Activated CD8-positive, alpha-beta memory T cell treated with anti-CD3 and anti-CD28 coated beads for 4 hours (primary cell): ENCODE results near the gene NOTCH2.
"Not testable (repeated sequence)": the region's sequence is repeated elsewhere in the genome, so short reads cannot be mapped to it uniquely, and the experiment has no call there.

Experiments
- DNase-seq, 2 donors: peaks; one replicate each; pipeline ENCODE4 v3.0.0-alpha.2; 2020; ENCODE audit warnings: low read depth in 2 of 2

NOTCH2 gene

GRCh38 chr1:120068683-120069066 lies 787 bp downstream of the NOTCH2 start:
- DNase-seq = not testable (repeated sequence)

- not testable (repeated sequence) for DNase-seq
Measured at GRCh38 chr1:120048208-120048607, 21.3 kb downstream of the NOTCH2 start.

GRCh38 chr1:120041771-120042170 lies 27.7 kb downstream of the NOTCH2 start:
- not testable (repeated sequence) for DNase-seq

GRCh38 chr1:120032253-120032652 lies 37.2 kb downstream of the NOTCH2 start:
- DNase-seq = not testable (repeated sequence)

DNA sequence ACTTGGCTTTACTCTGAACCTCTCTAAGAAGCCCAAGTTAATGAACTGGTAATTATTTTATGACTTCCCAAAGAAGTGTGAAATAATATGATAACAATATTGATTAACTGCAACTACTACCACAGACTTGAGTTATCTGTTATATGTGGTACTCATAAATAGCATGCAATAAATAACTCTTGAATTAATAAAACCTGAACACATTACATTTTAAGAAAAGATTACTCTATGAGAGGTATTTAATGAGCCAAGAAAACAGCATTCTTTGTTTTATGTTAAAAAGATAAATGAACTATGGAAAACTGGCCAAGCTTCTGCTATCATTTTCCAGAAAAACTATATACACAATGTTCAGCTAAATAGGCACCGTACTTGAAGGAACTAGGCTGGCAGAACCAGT lies 45.7 kb downstream of the NOTCH2 start:
- not testable (repeated sequence) for DNase-seq

- not testable (repeated sequence) for DNase-seq
Measured at GRCh38 chr1:120014978-120015377, 54.5 kb downstream of the NOTCH2 start.

- DNase-seq = not testable (repeated sequence)
Measured at GRCh38 chr1:120008320-120008719, 61.1 kb downstream of the NOTCH2 start.

DNA sequence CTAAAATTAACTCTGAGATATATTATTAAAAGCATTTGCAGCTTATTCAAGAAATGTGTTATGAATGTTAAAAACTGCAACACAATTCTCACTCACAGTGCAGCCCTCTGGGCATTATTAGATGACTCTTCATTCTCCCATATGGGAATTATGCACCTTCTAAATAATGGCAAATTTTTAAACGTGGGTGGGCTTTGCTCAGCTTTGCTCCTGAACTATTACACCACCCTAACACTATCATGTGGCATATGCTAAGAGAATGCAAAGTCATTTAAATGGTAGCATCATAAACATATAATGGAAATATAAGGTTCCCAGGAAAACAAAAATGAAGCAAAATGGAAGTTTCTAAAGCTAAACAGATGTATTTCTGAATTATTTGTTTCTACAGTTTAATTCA lies 61.6 kb downstream of the NOTCH2 start:
- DNase-seq = not testable (repeated sequence)

DNA sequence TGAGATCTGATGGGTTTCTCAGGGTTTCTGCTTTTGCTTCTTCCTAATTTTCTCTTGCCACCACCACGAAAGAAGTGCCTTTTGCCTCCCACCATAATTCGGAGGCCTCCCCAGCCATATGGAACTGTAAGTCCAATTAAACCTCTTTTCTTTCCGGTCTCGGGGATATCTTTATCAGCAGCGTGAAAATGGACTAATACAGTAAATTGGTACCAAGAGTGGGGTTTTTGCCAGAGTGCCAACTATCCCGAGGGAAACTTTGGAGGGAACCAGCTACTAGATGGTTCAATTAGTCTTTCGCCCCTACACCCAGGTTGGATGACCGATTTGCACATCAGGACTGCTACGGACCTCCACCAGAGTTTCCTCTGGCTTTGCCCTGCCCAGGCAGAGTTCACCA lies 68.4 kb downstream of the NOTCH2 start:
- not testable (repeated sequence) for DNase-seq

DNA sequence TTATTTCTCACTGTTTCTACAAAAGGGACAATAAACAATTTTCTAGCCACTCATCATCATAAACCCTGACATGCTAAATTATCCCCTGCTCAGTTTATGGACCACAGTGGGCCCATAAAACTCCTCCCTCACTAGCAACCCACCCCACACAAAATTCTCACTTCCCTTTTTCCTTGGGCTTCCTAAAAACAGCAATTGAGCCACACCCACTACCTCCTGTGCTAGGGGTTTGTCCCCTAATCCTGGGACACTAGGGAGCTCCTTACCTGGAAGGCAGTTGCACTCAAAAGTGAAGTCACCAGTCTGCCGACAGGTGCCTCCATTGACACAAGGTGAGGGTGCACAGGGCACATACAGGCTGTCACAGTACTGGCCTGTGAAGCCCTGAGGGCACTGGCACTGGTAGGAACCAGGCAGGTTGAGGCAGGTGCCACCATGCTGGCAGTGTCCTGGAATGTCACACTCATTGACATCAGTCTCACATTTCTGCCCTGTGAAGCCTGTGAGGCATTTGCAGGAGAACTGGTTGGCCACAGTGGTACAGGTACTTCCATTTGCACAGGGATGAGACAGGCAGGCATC lies 72.6 kb downstream of the NOTCH2 start:
- not testable (repeated sequence) for DNase-seq

GRCh38 chr1:119995975-119996374 lies 73.5 kb downstream of the NOTCH2 start:
- DNase-seq = not testable (repeated sequence)

GRCh38 chr1:119988306-119989062 lies 81.0 kb downstream of the NOTCH2 start:
- DNase-seq = no peak

DNA sequence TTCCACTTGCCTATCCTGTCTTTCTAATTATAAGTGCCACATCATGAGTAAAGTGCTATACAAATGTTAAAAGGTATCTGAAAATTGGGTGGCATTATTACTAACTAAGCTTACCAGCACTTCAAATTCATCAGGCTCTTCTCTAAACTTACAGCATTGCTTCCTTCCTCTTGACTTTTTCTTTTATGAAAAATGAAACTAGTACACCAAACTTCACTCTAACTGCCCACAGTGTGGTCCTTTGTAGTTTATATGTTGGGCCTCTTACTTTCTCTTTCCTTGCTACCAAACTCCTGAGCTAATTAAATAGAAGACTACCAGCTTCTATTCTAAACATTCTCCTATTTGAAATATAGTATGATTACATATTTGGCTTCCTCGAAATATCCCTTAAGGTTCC lies 81.8 kb downstream of the NOTCH2 start:
- no peak for DNase-seq

DNA sequence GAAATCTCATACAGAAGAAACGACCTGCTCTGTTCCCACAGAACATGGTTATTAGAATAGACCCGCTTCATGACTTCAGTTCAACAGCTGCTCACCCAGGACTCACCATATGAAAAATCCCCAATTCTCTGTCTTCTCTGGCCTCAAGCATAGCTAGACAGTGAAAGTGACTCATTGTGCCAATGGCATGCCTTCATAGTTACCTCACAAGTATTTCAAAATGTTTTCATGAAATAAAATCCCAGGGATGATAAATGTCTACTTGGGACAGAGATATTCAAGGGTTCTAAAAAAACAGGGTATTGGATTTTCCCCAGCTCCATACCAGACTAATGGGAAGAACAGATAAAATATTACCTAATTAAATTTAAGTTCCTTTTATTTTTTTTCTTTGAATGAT lies 82.3 kb downstream of the NOTCH2 start:
- no peak for DNase-seq

GRCh38 chr1:119986007-119986497 lies 83.4 kb downstream of the NOTCH2 start:
- DNase-seq = no peak

- DNase-seq = no peak
Measured at GRCh38 chr1:119984771-119985170, 84.7 kb downstream of the NOTCH2 start.

DNA sequence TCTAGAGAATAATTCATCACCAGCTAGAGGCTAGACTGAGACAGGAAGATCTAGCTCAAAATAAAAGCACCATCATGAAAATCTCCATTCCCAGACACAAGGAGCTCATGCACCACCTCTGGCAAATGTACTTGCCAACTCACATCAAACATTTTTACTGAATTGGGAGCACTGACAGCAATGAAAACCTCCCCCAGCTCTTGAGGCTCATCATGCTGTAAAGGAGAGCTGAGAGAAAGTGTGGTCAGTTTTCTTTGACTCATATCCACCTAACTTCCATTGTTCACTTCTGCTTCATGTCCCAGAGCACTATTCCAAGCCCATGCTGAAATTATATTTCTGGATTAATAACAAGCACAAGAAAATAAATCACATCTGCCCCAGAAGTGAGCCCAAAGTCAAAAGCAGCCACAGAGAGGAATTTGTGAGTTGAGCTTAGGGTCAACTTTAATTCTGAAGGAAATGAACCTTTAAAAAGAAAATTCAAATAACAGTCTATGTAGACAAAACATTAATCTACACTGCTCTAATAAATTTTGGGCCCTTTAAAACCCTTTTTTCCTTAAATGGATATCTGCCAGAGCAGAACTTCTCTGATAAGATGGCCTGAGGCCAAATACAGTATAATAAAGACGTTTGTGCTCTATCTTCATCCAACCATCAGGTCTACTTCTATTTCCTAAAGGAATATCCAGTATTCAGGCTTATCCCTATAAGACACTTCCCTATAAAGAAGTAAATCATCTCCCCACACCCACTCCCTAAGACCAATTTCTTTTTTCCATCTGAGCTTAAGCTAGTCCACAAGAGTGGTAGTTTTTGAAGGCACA lies 87.3 kb downstream of the NOTCH2 start:
- no peak for DNase-seq

DNA sequence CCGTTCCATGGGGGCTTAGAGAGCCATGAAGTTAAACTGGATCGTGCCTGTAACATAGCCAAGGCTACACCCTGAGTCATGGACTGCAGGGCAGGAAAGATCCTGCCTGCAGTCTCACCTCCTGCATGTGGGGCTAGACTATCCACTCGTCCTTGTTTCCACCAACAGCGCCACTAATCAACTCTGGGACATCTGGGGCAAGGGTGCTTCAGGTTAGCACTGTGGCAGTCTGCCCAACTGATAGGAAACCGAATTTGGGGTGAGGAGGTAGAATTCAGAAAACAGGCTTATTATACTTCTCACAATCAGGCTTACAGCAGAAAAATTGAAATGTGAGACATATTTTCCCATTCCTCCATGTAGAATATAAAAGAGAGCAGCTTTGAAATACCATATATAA lies 88.0 kb downstream of the NOTCH2 start:
- no peak for DNase-seq

DNA sequence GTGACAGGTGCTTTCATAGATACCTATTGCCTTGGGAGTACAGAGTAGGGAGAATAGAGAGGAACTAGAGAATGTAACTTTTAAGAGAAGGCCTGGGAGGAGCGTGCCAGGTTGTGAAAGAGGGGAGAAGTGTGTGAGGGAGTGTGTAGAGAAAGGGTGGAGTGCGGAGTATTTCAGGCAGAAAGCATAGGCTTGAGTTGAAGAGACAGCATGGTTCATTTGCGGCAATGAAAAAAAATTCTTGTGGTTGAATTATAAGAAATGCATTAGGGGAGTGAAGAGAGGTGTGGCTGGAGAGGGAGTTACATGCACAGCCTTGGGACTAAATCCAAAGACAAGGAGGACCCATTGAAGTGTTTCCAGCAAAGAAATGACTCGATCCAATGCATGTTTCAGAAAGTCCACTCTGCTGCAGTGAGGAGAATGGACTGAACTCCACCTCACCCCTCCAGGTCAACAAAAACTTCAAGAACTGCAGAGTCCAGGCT lies 91.4 kb downstream of the NOTCH2 start:
- DNase-seq = no peak

DNA sequence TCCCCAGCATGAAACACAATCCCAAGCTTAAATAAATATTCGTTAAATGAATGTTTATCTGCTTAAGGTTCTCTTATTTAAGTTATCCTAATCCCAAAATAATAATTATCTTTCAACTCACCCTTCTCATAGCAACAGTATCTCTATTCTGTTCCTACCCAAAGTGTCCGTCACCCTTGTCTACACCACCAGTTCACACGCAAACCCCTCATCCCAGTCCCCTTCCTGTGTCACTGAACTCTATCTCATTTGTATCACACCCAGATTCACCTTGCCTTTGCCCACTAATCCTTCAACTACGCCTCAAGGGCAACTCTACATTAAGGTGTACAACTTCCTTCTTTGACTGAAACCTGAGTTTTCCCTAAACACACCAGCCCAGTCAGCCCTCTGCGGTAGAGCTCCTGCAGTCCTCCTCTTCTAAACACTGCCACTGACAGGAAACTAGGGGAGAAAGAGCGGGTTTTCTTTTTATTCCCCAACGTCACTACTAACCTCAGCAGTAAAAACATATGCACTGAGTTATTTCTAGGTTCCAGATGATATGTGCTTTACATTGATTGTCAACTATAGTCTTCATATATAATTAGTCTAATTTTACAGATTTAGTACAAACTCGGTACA lies 92.2 kb downstream of the NOTCH2 start:
- not testable (repeated sequence) for DNase-seq

- DNase-seq = not testable (repeated sequence)
Measured at GRCh38 chr1:119975582-119976254, 93.7 kb downstream of the NOTCH2 start.
